ENCODE results near the gene ABLIM2.

DNA sequence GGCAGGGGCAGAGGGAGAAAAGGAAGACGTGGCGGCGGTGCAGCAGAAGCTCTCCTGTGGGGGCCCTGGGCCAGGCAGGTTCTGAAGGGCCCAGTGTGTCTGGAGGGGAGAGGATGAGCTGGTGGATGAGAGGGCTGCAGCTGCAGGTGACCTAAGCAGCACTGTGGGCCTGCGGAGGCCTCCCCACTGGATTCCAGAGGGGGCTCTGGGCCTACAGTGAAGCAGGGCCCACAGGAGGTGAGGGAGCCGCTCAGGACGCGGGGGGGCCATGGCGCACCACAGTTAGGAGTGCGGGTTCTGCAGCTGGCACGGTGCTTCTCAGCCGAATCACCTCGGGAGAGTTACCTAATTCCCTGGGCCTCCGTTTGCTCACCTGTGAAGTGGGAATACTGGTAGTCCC lies 10.5 kb downstream of the ABLIM2 start:
- TF ChIP-seq, protein P1, sequence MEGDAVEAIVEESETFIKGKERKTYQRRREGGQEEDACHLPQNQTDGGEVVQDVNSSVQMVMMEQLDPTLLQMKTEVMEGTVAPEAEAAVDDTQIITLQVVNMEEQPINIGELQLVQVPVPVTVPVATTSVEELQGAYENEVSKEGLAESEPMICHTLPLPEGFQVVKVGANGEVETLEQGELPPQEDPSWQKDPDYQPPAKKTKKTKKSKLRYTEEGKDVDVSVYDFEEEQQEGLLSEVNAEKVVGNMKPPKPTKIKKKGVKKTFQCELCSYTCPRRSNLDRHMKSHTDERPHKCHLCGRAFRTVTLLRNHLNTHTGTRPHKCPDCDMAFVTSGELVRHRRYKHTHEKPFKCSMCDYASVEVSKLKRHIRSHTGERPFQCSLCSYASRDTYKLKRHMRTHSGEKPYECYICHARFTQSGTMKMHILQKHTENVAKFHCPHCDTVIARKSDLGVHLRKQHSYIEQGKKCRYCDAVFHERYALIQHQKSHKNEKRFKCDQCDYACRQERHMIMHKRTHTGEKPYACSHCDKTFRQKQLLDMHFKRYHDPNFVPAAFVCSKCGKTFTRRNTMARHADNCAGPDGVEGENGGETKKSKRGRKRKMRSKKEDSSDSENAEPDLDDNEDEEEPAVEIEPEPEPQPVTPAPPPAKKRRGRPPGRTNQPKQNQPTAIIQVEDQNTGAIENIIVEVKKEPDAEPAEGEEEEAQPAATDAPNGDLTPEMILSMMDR (IDR thresholded peaks at IDR 0.05 in 4 of 5, conservative IDR thresholded peaks at IDR 0.05 in 1 of 5): no peak
- no peak for TF ChIP-seq POLR2A (IDR thresholded peaks at IDR 0.05)

Data from gastrocnemius medialis (tissue), 4 donors.